GM23338 (cell line): Measurements from ENCODE around the gene RASGRF2. TPM values are rescaled to one million over a fixed set of nuclear protein-coding genes. Genes with fewer than 3 reads are reported as not detected.

Experiments
- ATAC-seq: fragments of 200-7000 bp; cut with Tn5 transposase; 3 replicates; pipeline ENCODE4 v1.9.1; 2020
- DNase-seq: peaks from one replicate; pipeline ENCODE4 v3.0.0-alpha.2; 2015; ENCODE audit warnings: low spot score
- H2AFZ ChIP-seq: fragments of 200-600 bp; sonication (generic); 2 replicates; pipeline ENCODE4 v1.8.0; 2016; ENCODE audit warnings: antibody characterized with exemption, mild to moderate bottlenecking, moderate library complexity
- H3F3A ChIP-seq: fragments of 200-600 bp; sonication (generic); replicated peaks from 2 replicates; pipeline ENCODE4 v1.8.0; 2017; ENCODE audit warnings: antibody characterized with exemption, mixed run types, low read depth
- H3K27ac ChIP-seq: fragments of 200-600 bp; sonication (generic); 2 replicates; pipeline ENCODE4 v1.6.1; 2016; ENCODE audit warnings: low read depth
- H3K27me3 ChIP-seq: fragments of 200-600 bp; sonication (generic); 2 replicates; pipeline ENCODE4 v1.8.0; 2016; ENCODE audit warnings: mild to moderate bottlenecking, mixed run types, moderate library complexity; ENCODE audit not compliant: insufficient read depth
- H3K36me3 ChIP-seq: fragments of 200-600 bp; sonication (generic); 2 replicates; pipeline ENCODE4 v1.8.0; 2016; ENCODE audit warnings: mild to moderate bottlenecking; ENCODE audit not compliant: insufficient read depth
- H3K4me1 ChIP-seq: fragments of 200-600 bp; sonication (generic); 2 replicates; pipeline ENCODE4 v1.8.0; 2016; ENCODE audit warnings: mild to moderate bottlenecking, moderate library complexity; ENCODE audit not compliant: insufficient read depth
- H3K4me2 ChIP-seq: fragments of 200-600 bp; sonication (generic); 2 replicates; pipeline ENCODE4 v1.7.1; 2017; ENCODE audit warnings: mixed run types
- H3K4me3 ChIP-seq: fragments of 200-600 bp; sonication (generic); 2 replicates; pipeline ENCODE4 v1.6.1; 2016; ENCODE audit warnings: mixed run types
- H3K79me2 ChIP-seq: fragments of 200-600 bp; sonication (generic); replicated peaks from 2 replicates; pipeline ENCODE4 v1.8.0; 2017; ENCODE audit warnings: mild to moderate bottlenecking; ENCODE audit not compliant: insufficient read depth
- H3K9me2 ChIP-seq: fragments of 200-600 bp; sonication (generic); 2 replicates; pipeline ENCODE4 v1.8.0; 2017; ENCODE audit not compliant: insufficient read depth
- H4K20me1 ChIP-seq: fragments of 200-600 bp; sonication (generic); replicated peaks from 2 replicates; pipeline ENCODE4 v1.8.0; 2017; ENCODE audit warnings: mild to moderate bottlenecking; ENCODE audit not compliant: insufficient read depth
- H3K27ac Mint-ChIP-seq: 2 replicates; pipeline ENCODE4 v1.8.0; 2020; ENCODE audit warnings: inconsistent platforms, mild to moderate bottlenecking, moderate library complexity, mixed read lengths
- H3K27me3 Mint-ChIP-seq: 3 replicates; pipeline ENCODE4 v1.8.0; 2022; ENCODE audit warnings: low read depth, mild to moderate bottlenecking, moderate library complexity, mixed read lengths, inconsistent platforms; ENCODE audit not compliant: insufficient read depth, poor library complexity
- H3K36me3 Mint-ChIP-seq: 3 replicates; pipeline ENCODE4 v1.8.0; 2021; ENCODE audit warnings: low read depth, mild to moderate bottlenecking, inconsistent platforms, moderate library complexity, mixed read lengths
- H3K4me1 Mint-ChIP-seq: 3 replicates; pipeline ENCODE4 v1.8.0; 2020; ENCODE audit warnings: mild to moderate bottlenecking, inconsistent platforms, mixed read lengths
- H3K4me3 Mint-ChIP-seq: 3 replicates; pipeline ENCODE4 v1.8.0; 2021; ENCODE audit warnings: moderate library complexity, mild to moderate bottlenecking, inconsistent platforms, mixed read lengths
- H3K9me3 Mint-ChIP-seq: 3 replicates; pipeline ENCODE4 v1.8.0; 2020; ENCODE audit warnings: moderate library complexity, mild to moderate bottlenecking, inconsistent platforms, mixed read lengths
- CREB1 ChIP-seq: fragments of 250-450 bp; sonication (Bioruptor Pico); IDR thresholded peaks from 2 replicates; pipeline ENCODE4 v1.5.0; 2020; ENCODE audit warnings: low read depth, mild to moderate bottlenecking, moderate library complexity
- CTCF ChIP-seq, 2 experiments: fragments of 200-600 bp in 1 of 2; sonication (generic) in 1 of 2; conservative IDR thresholded peaks; 2 replicates each; pipeline versions ENCODE4 v1.5.1 to v1.6.1; 2016 to 2017; ENCODE audit warnings: antibody characterized with exemption in 2 of 2, low read depth in 2 of 2, mild to moderate bottlenecking in 2 of 2, moderate library complexity in 1 of 2
- JUNB ChIP-seq: IDR thresholded peaks from one replicate; pipeline ENCODE4 v1.6.1; 2016; ENCODE audit warnings: antibody characterized with exemption; ENCODE audit not compliant: unreplicated experiment
- STAT1 ChIP-seq: IDR thresholded peaks from one replicate; pipeline ENCODE4 v1.6.1; 2016; ENCODE audit warnings: antibody characterized with exemption; ENCODE audit not compliant: unreplicated experiment
- ZNF462 ChIP-seq: fragments of 250-450 bp; sonication (Bioruptor Pico); IDR thresholded peaks from 2 replicates; pipeline ENCODE4 v1.5.0; 2020; ENCODE audit warnings: mild to moderate bottlenecking, moderate library complexity
- polyA plus RNA-seq: library from polyadenylated mRNA; unstranded; fragments of >200 nt; fragmentation: Nextera tagmentation; extraction: Ambion mirVana; gene quantifications from 2 replicates; pipeline ENCODE4 v1.2.1, GENCODE V29; 2016
- total RNA-seq: library from RNA; depleted of rRNA; stranded (reverse); fragments of >200 nt; shearing (Covaris generic); gene quantifications from 2 replicates; pipeline ENCODE4 v1.2.3, GENCODE V29; 2014

RASGRF2 gene
- total and polyA plus RNA-seq, 2 experiments from 2014 or later: 5.0 to 19.2 TPM

- Mint-ChIP-seq H3K4me3 (no peak overlapping the region), H3K36me3 (no peaks in the 10 kb centered on the region), H3K27ac (no peak overlapping the region; the same call in 1 of the 2 replicates), H3K27me3 (peaks cover 4% of the 10 kb centered on the region), H3K4me1 (peaks cover 7% of the 10 kb centered on the region; the same call in 2 of the 3 replicates), H3K9me3 (no peaks in the 10 kb centered on the region)
- no peaks in the 10 kb centered on the region for H3F3A ChIP-seq
- TF ChIP-seq CTCF (conservative IDR thresholded peaks at IDR 0.05; ENCODE audit: low read depth in 2 of 2): no peak
- TF ChIP-seq CREB1 (CRISPR knock-in tag): no peak
- TF ChIP-seq ZNF462: no peak
- TF ChIP-seq STAT1: no peak
- no peak for TF ChIP-seq JUNB
- H2AFZ ChIP-seq: no peak overlapping the region
- H3K9me2 ChIP-seq: peaks cover 8% of the 10 kb centered on the region; the same call in 1 of the 2 replicates
- H3K4me3 ChIP-seq: no peak overlapping the region
- DNase-seq (no peak), ATAC-seq (no peak)
- H3K36me3 ChIP-seq: no peaks in the 10 kb centered on the region
- H3K4me2 ChIP-seq: no peak overlapping the region
- no peaks in the 10 kb centered on the region for H4K20me1 ChIP-seq
- H3K4me1 ChIP-seq: peaks cover 16% of the 10 kb centered on the region
- H3K27me3 ChIP-seq: no peaks in the 10 kb centered on the region
- no peak overlapping the region for H3K27ac ChIP-seq
- peaks cover 53% of the 10 kb centered on the region for H3K79me2 ChIP-seq
Measured at GRCh38 chr5:80978772-80979317, 18.7 kb downstream of the RASGRF2 start.
